T-helper 1 cell treated with Interleukin-12 subunit alpha and Interleukin-12 subunit beta and Interleukin-4 antibody, amounts not matched to agents 30 μg/mL and 1 μg/mL, for 36 hours (primary cell): ENCODE data around the gene PDCD1.
"Not testable (repeated sequence)": the region's sequence is repeated elsewhere in the genome, so short reads cannot be mapped to it uniquely, and the experiment has no call there.

Experiments
- H3K27ac Mint-ChIP-seq: one replicate; pipeline ENCODE4 v1.8.0; 2021; ENCODE audit warnings: mild to moderate bottlenecking, mixed read lengths
- H3K27me3 Mint-ChIP-seq: one replicate; pipeline ENCODE4 v1.8.0; 2021; ENCODE audit warnings: low read depth, mixed read lengths
- H3K36me3 Mint-ChIP-seq: one replicate; pipeline ENCODE4 v1.8.0; 2021; ENCODE audit warnings: low read depth, mixed read lengths
- H3K4me1 Mint-ChIP-seq: one replicate; pipeline ENCODE4 v1.8.0; 2021; ENCODE audit warnings: low read depth, mixed read lengths
- H3K4me3 Mint-ChIP-seq: one replicate; pipeline ENCODE4 v1.8.0; 2021; ENCODE audit warnings: mild to moderate bottlenecking, moderate library complexity, mixed read lengths
- H3K9me3 Mint-ChIP-seq: one replicate; pipeline ENCODE4 v1.8.0; 2021; ENCODE audit warnings: mixed read lengths

PDCD1 gene

GRCh38 chr2:241833756-241834526 is 24.8 kb downstream of the PDCD1 start:
- H3K27me3 Mint-ChIP-seq: peaks cover 60% of the 10 kb centered on the region
- H3K27ac Mint-ChIP-seq, H3K4me3 Mint-ChIP-seq, H3K4me1 Mint-ChIP-seq, H3K36me3 Mint-ChIP-seq, H3K9me3 Mint-ChIP-seq: not testable (repeated sequence)

GRCh38 chr2:241833101-241833663 is 25.5 kb downstream of the PDCD1 start:
- Mint-ChIP-seq H3K9me3 (peaks cover 2% of the 10 kb centered on the region), H3K27me3 (peaks cover 55% of the 10 kb centered on the region), H3K36me3 (no peaks in the 10 kb centered on the region), H3K4me3 (no peak overlapping the region), H3K27ac (no peak overlapping the region), H3K4me1 (peaks cover 6% of the 10 kb centered on the region)

DNA sequence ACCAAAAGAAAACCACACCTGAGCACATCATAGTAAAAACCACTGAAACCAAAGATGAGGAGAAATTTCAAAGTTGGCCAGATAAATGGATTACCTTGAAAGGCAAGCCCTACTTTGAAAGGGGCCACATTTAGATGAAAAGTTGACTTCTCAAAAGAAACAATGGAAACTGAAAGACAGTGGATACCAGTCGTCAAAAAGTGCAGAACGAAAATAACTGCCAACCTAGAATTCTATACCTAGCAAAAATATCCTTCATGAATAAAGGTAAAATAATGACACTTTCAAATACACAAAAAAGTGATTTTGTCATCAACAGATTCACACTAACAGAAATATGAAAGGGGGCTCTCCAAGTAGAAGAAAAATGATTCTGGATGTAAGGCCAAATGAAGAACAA is 31.3 kb downstream of the PDCD1 start:
- peaks cover 20% of the 10 kb centered on the region for H3K27me3 Mint-ChIP-seq
- H3K4me1 Mint-ChIP-seq: peaks cover 2% of the 10 kb centered on the region
- H3K36me3 Mint-ChIP-seq: no peaks in the 10 kb centered on the region
- H3K4me3 Mint-ChIP-seq: no peak overlapping the region
- no peak overlapping the region for H3K27ac Mint-ChIP-seq
- peaks cover 49% of the 10 kb centered on the region for H3K9me3 Mint-ChIP-seq

DNA sequence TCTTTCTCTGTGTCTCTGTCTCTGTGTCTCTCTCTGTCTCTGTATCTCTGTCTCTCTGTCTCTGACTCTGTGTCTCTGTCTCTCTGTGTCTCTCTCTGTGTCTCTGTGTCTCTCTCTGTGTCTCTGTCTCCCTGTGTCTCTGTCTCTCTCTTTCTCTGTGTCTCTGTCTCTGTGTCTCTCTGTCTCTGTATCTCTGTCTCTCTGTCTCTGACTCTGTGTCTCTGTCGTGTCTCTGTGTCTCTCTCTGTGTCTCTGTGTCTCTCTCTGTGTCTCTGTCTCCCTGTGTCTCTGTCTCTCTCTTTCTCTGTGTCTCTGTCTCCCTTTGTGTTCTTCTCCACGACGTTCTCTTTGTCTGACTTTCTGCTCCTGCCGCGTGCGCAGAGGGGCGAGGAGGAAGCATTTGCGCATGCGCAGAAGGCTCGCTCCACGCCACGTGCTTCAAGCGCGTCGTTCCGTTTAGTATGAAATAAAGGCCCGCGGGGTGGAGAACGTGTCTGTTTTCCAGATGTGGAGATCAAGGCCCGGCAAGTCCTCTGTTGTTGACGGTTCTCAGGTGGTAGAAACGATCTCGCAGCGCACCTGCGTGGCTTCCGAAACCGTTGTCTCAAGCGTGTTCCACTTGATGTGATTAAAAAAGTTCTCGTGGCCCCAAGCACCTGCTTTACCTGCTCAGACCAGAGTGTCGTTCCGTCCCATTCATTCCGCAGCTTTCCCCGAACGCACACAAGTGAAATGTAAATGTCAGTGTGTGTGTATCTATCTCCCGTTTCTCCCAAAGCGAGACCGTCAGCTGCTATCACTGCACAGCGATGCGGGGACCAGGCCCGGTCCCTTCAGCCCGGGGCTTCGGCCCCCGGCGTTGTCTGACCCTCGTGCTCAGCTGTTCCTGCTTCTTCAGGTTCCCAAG is 34.9 kb downstream of the PDCD1 start:
- Mint-ChIP-seq H3K9me3 (peaks cover 51% of the 10 kb centered on the region), H3K27ac (peak overlapping the region; percentile 66)
- H3K4me1 Mint-ChIP-seq, H3K4me3 Mint-ChIP-seq, H3K27me3 Mint-ChIP-seq, H3K36me3 Mint-ChIP-seq: not testable (repeated sequence)

DNA sequence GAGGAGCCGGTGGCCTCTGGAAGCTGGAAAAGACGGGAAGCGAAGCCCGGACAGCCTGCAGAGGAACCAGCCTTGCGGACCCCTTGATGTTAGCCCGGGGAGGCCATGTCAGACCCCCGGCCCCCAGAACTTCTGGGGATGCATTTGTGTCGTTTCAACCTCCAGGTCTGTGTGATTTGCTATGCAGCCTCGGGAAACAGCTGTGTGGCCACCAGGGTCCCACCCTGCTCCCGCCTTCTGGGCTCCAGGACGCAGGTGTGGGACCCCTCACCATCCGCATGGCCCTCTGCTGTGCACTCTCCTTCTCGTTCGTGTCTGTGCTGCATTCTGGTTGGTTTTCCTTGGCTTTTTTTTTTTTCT is 36.5 kb downstream of the PDCD1 start:
- Mint-ChIP-seq H3K27ac (no peak overlapping the region), H3K9me3 (peaks cover 39% of the 10 kb centered on the region), H3K27me3 (no peaks in the 10 kb centered on the region), H3K4me3 (no peak overlapping the region), H3K4me1 (peaks cover 3% of the 10 kb centered on the region), H3K36me3 (no peaks in the 10 kb centered on the region)

- Mint-ChIP-seq H3K27me3 (no peaks in the 10 kb centered on the region), H3K36me3 (no peaks in the 10 kb centered on the region), H3K9me3 (peaks cover 34% of the 10 kb centered on the region), H3K4me1 (peaks cover 4% of the 10 kb centered on the region), H3K4me3 (no peak overlapping the region), H3K27ac (no peak overlapping the region)
Measured at GRCh38 chr2:241821460-241822263, 37.0 kb downstream of the PDCD1 start.

- H3K4me1 Mint-ChIP-seq: peaks cover 4% of the 10 kb centered on the region
- H3K36me3 Mint-ChIP-seq: no peaks in the 10 kb centered on the region
- peaks cover 27% of the 10 kb centered on the region for H3K9me3 Mint-ChIP-seq
- H3K27me3 Mint-ChIP-seq: no peaks in the 10 kb centered on the region
- H3K4me3 Mint-ChIP-seq: no peak overlapping the region
- no peak overlapping the region for H3K27ac Mint-ChIP-seq
Measured at GRCh38 chr2:241820625-241821384, 37.9 kb downstream of the PDCD1 start.

DNA sequence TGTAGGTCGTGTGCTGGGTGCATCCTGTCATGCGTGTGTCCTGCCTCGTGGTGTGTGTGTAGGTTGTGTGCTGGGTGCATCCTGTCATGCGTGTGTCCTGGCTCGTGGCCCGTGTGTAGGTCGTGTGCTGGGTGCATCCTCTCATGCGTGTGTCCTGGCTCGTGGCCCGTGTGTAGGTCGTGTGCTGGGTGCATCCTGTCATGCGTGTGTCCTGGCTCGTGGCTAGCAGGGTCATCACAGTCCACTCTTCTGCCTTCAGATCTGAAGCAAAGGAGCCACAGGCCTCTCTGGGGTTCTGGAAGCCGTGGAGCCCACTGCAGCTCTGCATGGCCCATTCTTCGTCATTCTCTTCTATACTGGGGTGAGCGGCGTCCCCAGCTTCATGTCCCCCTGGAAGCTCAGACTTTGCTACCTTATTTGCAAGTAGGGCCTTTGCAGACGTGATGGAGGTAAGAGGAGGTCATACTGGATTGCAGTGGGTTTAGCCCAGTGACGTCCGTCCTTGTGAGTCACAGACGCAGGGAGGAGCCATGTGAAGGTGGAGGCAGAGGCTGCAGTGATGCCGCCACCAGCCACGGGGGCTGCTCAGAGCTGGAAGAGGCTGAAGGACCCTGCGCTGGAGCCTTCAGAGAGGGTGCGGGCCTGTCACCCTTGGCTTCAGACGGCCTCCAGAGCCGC is 38.6 kb downstream of the PDCD1 start:
- H3K27ac Mint-ChIP-seq, H3K4me3 Mint-ChIP-seq, H3K4me1 Mint-ChIP-seq, H3K36me3 Mint-ChIP-seq, H3K27me3 Mint-ChIP-seq: not testable (repeated sequence)
- peaks cover 22% of the 10 kb centered on the region for H3K9me3 Mint-ChIP-seq

DNA sequence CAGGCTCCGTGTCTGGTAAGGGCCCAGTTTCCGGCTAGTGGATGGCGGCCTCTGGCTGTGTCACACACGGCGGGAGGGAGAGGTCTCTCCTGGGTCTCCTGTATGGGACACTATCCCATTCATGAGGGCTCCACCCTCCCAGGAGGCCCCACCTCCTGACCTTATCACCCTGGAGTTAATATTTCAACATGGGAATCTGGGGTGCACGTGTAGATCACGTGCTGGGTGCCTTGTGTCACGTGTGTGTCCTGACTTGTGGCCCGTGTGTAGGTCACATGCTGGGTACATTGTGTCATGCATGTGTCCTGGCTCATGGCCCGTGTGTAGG is 39.8 kb downstream of the PDCD1 start:
- no peaks in the 10 kb centered on the region for H3K27me3 Mint-ChIP-seq
- H3K4me3 Mint-ChIP-seq: no peak overlapping the region
- peaks cover 14% of the 10 kb centered on the region for H3K9me3 Mint-ChIP-seq
- H3K36me3 Mint-ChIP-seq: no peaks in the 10 kb centered on the region
- no peak overlapping the region for H3K27ac Mint-ChIP-seq
- H3K4me1 Mint-ChIP-seq: peaks cover 4% of the 10 kb centered on the region

DNA sequence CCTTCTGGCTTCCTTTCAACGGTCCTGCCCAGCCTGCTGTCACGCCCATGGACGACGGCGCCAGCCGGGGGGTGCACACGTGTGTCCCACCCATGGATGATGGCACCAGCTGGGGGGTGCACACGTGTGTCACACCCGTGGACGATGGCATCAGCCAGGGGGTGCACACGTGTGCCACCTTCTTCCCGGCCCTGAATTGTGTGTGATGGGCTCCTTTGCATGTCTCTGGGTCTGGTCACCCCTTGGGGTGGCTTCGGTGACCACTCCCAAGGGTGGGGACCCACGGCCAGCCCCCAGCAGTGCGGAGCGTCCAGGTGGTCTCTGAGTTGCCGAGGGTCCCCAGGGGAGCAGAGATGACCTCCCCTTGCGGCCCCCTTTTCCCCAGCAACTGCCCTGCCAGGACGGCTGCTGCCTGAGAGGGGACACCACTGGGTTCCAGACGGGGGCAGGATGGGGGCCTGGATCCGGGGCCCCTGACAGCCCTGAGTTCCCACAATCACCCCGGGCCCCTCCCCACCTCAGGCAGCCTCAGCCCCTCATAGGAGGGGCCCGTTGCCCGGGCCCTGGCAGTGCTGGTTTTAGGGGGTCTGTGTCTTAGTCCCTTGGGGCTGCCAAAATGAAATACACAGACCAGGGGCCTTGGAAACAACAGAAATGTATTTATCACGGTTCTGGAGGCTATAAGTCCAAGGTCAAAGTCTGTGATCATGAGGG is 40.3 kb downstream of the PDCD1 start:
- Mint-ChIP-seq H3K9me3 (peaks cover 10% of the 10 kb centered on the region), H3K4me1 (peaks cover 4% of the 10 kb centered on the region), H3K36me3 (no peaks in the 10 kb centered on the region)

GRCh38 chr2:241817821-241818215 is 40.9 kb downstream of the PDCD1 start:
- not testable (repeated sequence) for H3K4me3 Mint-ChIP-seq, H3K4me1 Mint-ChIP-seq, H3K27me3 Mint-ChIP-seq, H3K27ac Mint-ChIP-seq, H3K9me3 Mint-ChIP-seq, H3K36me3 Mint-ChIP-seq

More for the DNA sequence above, 40.3 kb downstream of the PDCD1 start:
- no peak overlapping the region for H3K4me3 Mint-ChIP-seq
- no peaks in the 10 kb centered on the region for H3K27me3 Mint-ChIP-seq
- H3K27ac Mint-ChIP-seq: no peak overlapping the region

DNA sequence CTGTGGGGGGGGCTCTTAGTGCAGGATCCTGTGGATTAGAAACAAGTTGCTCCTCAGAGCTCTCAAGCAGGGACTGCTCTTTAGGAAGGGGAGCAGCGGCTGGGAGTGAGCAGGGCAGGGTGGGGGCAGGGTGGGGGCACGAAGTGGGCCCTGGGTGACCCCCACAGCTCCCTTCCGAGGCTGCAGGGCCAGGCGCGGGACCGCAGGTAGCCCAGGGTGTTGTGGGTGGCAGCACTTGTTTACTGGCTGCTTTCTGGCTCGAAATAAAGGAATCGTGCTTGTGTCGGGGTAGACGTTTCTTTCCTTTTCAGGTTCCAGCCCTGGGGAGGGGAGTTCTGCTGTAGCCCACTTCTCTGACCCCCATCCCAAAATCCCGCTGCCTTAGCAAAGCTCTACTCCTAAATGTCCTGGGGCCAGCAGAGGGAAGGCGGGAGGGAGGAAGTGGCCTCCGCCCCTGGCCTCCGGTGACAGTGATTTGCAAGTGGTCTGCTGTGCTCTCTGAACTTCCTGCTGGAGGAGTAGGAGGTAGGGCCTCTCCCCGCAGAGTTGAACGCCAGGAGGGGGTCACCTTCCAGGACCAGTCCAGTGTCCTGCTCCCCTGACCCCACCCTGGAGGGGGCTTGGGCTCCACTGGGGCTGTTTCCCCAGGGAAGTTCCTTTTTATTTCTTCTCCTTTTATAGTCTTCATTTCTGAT is 41.4 kb downstream of the PDCD1 start:
- no peak overlapping the region for H3K4me3 Mint-ChIP-seq
- H3K27me3 Mint-ChIP-seq: no peaks in the 10 kb centered on the region
- no peak overlapping the region for H3K27ac Mint-ChIP-seq
- peaks cover under 1% of the 10 kb centered on the region for H3K9me3 Mint-ChIP-seq
- H3K4me1 Mint-ChIP-seq: peaks cover 2% of the 10 kb centered on the region
- H3K36me3 Mint-ChIP-seq: no peaks in the 10 kb centered on the region
